Gastrocnemius medialis (tissue), 4 donors: Measurements from ENCODE around the gene USP36.
"Not testable (repeated sequence)": the region's sequence is repeated elsewhere in the genome, so short reads cannot be mapped to it uniquely, and the experiment has no call there.

Source experiments
- CTCF ChIP-seq, 5 experiments: fragments of 450-650 bp in 3 of 5; fragments of 200-600 bp in 2 of 5; sonication (generic) in 2 of 5; IDR thresholded peaks in 4 of 5; conservative IDR thresholded peaks in 1 of 5; 1 replicate in 4 of 5; 2 replicates in 1 of 5; pipeline ENCODE4 v1.5.1; 2016 to 2019; ENCODE audit warnings: antibody characterized with exemption in 5 of 5, mild to moderate bottlenecking in 3 of 5, moderate library complexity in 3 of 5
- POLR2A ChIP-seq, 2 donors: fragments of 450-650 bp; IDR thresholded peaks; one replicate each; pipeline ENCODE4 v1.6.1; 2017; ENCODE audit warnings: antibody characterized with exemption in 2 of 2, mild to moderate bottlenecking in 2 of 2, moderate library complexity in 2 of 2

- TF ChIP-seq POLR2A (IDR thresholded peaks at IDR 0.05); CTCF (IDR thresholded peaks at IDR 0.05 in 4 of 5, conservative IDR thresholded peaks at IDR 0.05 in 1 of 5): not testable (repeated sequence)
Observed at GRCh38 chr17:78890096-78890495, 49.5 kb upstream of the USP36 start.
